Upper lobe of right lung (tissue), 1 donor: Measurements from ENCODE around the gene DDC. TPM values are rescaled to one million over a fixed set of nuclear protein-coding genes. Genes with fewer than 3 reads are reported as not detected.
"Not testable (repeated sequence)": the region's sequence is repeated elsewhere in the genome, so short reads cannot be mapped to it uniquely, and the experiment has no call there.

Source experiments
- ATAC-seq: fragments of 200-7000 bp; cut with Tn5 transposase; one replicate; pipeline ENCODE4 v1.9.1; 2020; ENCODE audit warnings: mild to moderate bottlenecking, moderate library complexity
- DNase-seq: peaks from one replicate; pipeline ENCODE4 v3.0.0-alpha.2; 2020
- H3K27ac ChIP-seq: fragments of 200-600 bp; one replicate; pipeline ENCODE4 v1.8.0; 2022
- H3K27me3 ChIP-seq: fragments of 200-600 bp; one replicate; pipeline ENCODE4 v1.8.0; 2022; ENCODE audit warnings: mild to moderate bottlenecking
- H3K36me3 ChIP-seq: fragments of 200-600 bp; one replicate; pipeline ENCODE4 v1.8.0; 2022
- H3K4me1 ChIP-seq: fragments of 200-600 bp; one replicate; pipeline ENCODE4 v1.8.0; 2022
- H3K4me3 ChIP-seq: fragments of 200-600 bp; one replicate; pipeline ENCODE4 v1.8.0; 2022; ENCODE audit warnings: mild to moderate bottlenecking
- H3K9me3 ChIP-seq: fragments of 200-600 bp; one replicate; pipeline ENCODE4 v1.8.0; 2022
- CTCF ChIP-seq: fragments of 200-600 bp; IDR thresholded peaks from one replicate; pipeline ENCODE4 v1.8.0; 2022; ENCODE audit warnings: antibody characterized with exemption
- intact Hi-C: fragments of 100-400 bp; cut with DNase I; formaldehyde crosslinking; loops from one replicate; pipeline ENCODE4 v1.11.0; 2022
- total RNA-seq: library from RNA; stranded (reverse); fragmentation: NEBNext Ultra II Directional; extraction: Animal tissue kit (Norgen Biotek cat#: 25700); gene quantifications from one replicate; pipeline ENCODE4 v1.2.1, GENCODE V29; 2021
- donor health status: DM: no; HTN: yes; CAD: no; lungs with severe emphysema.

DDC gene
- total RNA-seq, 1 donor from 2014 or later = 3.1 TPM

GRCh38 chr7:50539725-50540124 lies 25.5 kb downstream of the DDC start:
- H3K27me3 ChIP-seq = no peaks in the 10 kb centered on the region
- H3K36me3 ChIP-seq = no peaks in the 10 kb centered on the region
- intact Hi-C loops = no loop called here
- H3K27ac ChIP-seq = no peak overlapping the region
- no peak overlapping the region for H3K4me3 ChIP-seq
- DNase-seq = no peak
- H3K4me1 ChIP-seq = no peaks in the 10 kb centered on the region
- no peak for TF ChIP-seq CTCF
- no peak for ATAC-seq
- H3K9me3 ChIP-seq = no peaks in the 10 kb centered on the region

GRCh38 chr7:50538478-50538877 lies 26.7 kb downstream of the DDC start:
- Histone ChIP-seq H3K4me1 (no peaks in the 10 kb centered on the region), H3K27me3 (no peaks in the 10 kb centered on the region), H3K36me3 (no peaks in the 10 kb centered on the region), H3K4me3 (no peak overlapping the region), H3K9me3 (no peaks in the 10 kb centered on the region), H3K27ac (no peak overlapping the region)
- intact Hi-C loops = no loop called here
- no peak for DNase-seq
- no peak for ATAC-seq
- no peak for TF ChIP-seq CTCF

- DNase-seq (no peak), ATAC-seq (no peak)
- H3K36me3 ChIP-seq = no peaks in the 10 kb centered on the region
- H3K27me3 ChIP-seq = no peaks in the 10 kb centered on the region
- H3K27ac ChIP-seq = no peak overlapping the region
- intact Hi-C loops = no loop called here
- TF ChIP-seq CTCF = no peak
- H3K9me3 ChIP-seq = no peaks in the 10 kb centered on the region
- H3K4me1 ChIP-seq = no peaks in the 10 kb centered on the region
- no peak overlapping the region for H3K4me3 ChIP-seq
These were observed 27.8 kb downstream of the DDC start for GRCh38 chr7:50537417-50537816.

- DNase-seq, intact Hi-C loops, H3K9me3 ChIP-seq, H3K4me3 ChIP-seq, H3K27me3 ChIP-seq, H3K27ac ChIP-seq, H3K4me1 ChIP-seq, H3K36me3 ChIP-seq: not testable (repeated sequence)
- ATAC-seq = peak; percentile 14
These were observed 29.9 kb downstream of the DDC start for GRCh38 chr7:50535291-50535711.

- no peak overlapping the region for H3K4me3 ChIP-seq
- no peaks in the 10 kb centered on the region for H3K9me3 ChIP-seq
- no peak overlapping the region for H3K27ac ChIP-seq
- no peaks in the 10 kb centered on the region for H3K27me3 ChIP-seq
- TF ChIP-seq CTCF = no peak
- intact Hi-C loops = no loop called here
- no peaks in the 10 kb centered on the region for H3K36me3 ChIP-seq
- DNase-seq (no peak), ATAC-seq (no peak)
- no peaks in the 10 kb centered on the region for H3K4me1 ChIP-seq
These were observed 30.4 kb downstream of the DDC start for GRCh38 chr7:50534690-50535290.

GRCh38 chr7:50533866-50534265 lies 31.3 kb downstream of the DDC start:
- H3K27ac ChIP-seq = no peak overlapping the region
- no peak for ATAC-seq

More at GRCh38 chr7:50533866-50534265, 31.3 kb downstream of the DDC start:
- intact Hi-C loops = no loop called here
- TF ChIP-seq CTCF = no peak
- no peaks in the 10 kb centered on the region for H3K9me3 ChIP-seq
- DNase-seq = no peak
- no peaks in the 10 kb centered on the region for H3K36me3 ChIP-seq
- no peaks in the 10 kb centered on the region for H3K4me1 ChIP-seq
- H3K27me3 ChIP-seq = no peaks in the 10 kb centered on the region
- no peak overlapping the region for H3K4me3 ChIP-seq
